Measurements from ENCODE around the gene GPR37L1.
"Not testable (repeated sequence)": the region's sequence is repeated elsewhere in the genome, so short reads cannot be mapped to it uniquely, and the experiment has no call there.

Gene GPR37L1

DNA sequence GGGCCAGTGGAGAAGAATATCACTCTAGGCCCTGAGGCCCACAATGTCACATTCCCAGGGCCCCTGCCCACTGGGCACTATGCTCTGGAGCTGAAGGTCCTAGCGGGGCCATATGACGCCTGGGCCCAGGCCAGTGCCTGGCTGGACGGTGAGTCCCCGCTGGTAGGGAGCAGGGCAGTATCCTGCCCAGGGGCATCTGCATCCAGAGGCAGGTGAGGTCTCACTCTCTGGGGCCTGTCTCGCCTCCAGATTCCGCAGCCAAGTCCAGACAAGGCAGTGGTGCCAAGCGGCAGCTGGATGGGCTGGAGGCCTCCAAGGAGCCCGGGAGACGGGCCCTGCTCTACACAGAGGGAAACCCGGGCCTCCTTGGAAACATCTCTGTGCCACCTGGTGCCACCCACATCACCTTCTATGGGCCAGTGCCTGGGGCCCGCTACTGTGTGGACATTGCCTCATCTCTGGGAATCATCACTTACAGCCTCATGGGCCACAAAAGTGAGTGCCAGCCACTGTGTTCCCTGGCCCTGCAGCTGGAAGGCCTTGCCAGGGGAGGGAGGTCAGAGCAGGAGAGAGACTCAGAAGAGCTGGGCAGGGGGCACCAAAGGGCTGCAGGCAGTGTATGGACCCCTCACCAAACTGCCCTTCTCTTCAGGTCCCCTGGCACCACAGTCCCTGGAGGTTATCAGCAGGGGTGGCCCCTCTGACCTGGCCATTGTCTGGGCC is 48.7 kb downstream of the GPR37L1 start:
- DNase-seq = no peak

DNA sequence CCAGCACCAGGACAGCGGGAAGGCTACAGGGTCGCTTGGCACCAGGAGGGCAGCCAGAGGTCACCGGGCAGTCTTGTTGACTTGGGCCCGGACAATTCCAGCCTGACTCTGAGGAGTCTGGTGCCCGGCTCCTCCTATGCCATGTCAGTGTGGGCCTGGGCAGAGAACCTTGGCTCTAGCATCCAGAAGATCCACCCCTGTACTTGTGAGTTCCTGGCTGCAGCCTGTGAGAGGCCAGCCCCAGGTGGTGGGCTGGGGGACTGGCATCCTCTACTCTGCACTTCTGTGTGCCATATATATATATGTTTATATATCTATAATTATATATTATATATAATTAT is 49.3 kb downstream of the GPR37L1 start:
- DNase-seq = no peak

GRCh38 chr1:202173993-202174392 is 51.3 kb downstream of the GPR37L1 start:
- DNase-seq = no peak

DNA sequence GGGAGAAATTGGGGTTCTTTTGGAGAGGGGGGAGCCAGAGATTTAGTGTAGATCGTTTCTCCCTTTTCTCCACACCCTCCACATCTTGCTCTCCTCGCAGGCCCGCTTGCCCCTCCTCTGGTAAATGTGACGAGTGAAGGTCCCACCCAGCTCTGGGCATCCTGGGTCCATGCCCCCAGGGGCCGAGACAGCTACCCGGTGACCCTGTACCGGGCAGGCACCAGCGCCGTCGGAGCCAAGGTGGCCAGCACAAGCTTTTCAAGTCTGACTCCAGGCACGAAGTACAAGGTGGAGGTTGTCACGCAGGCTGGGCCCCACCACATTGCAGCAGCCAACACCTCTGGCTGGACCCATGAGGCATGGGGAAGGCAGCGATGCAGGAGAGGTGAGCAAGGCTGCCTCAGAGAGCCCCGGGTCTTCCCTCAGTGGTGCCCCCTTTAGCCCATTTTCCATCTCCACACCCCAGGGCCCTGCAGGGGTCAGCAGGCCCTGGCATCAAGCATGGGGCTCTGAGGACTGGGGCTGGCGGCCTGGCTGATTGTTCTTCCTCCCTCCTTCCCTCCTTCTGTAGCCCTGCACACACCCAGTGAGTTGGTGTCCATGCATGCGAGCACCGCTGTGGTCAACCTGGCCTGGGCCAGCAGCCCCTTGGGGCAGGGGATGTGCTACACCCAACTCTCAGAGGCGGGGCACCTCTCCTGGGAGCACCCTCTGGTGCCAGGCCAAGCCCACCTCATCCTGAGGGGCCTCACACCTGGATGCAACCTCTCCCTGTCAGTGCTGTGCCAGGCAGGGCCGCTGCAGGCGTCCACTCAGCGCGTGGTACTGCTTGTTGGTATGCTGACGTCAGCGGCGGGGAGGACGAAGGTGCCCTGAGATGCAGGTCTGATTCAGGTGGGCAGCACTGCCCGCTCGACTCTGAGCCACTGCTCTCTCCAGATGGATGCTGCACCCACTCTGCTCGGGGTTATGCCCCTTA is 54.5 kb downstream of the GPR37L1 start:
- DNase-seq = no peak

- no peak for DNase-seq
Measured at GRCh38 chr1:202179828-202180750, 57.4 kb downstream of the GPR37L1 start.

- DNase-seq = not testable (repeated sequence)
Measured at GRCh38 chr1:202180751-202181139, 58.0 kb downstream of the GPR37L1 start.

GRCh38 chr1:202181586-202181985 is 58.9 kb downstream of the GPR37L1 start:
- DNase-seq = no peak

DNA sequence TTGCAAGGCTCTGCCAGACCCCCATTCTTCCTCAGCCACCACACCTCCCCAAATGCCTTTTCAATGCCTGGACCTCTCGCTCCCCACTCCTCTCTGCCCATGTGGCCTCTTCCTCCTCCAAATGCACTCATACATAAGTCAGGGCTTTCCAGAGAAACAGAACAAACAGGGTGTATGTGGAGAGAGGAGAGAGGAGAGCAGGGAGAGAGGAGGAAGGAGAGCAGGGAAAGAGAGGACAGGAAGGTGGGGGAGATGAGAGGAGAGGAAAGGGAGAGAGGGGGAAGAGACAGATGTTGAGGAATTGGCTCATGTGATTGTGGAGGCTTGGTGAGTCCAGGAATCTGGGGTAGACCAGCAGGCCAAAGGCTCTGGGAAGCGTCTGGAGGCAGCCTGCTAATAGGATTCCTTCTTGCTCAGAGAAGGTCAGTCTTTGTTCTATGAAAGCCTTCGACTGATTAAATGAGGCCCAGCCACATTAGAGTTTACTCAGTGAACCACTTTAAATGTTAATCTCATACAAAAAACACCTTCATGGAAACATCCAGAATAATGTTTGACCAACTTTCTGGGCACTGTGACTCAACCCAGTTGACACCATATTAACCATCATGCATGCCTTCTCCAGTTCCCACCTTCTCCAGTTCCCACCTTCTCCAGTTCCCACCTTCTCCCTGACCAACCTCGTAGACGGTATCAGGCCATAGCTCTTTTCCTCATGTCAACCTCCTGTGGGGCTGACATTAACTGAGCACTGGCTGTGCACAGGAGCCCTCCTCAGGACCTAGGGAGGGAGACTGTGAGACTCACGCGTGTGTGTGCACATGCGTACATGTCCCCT is 59.5 kb downstream of the GPR37L1 start:
- DNase-seq = no peak

All from activated naive CD4-positive, alpha-beta T cell treated with Interleukin-2 at 50 U/mL for 16 hours (primary cell).